K562 (cell line): ENCODE data around the gene PLA2G3. TPM values are rescaled to one million over a fixed set of nuclear protein-coding genes. Genes with fewer than 3 reads are reported as not detected.

Experiments
- ATAC-seq: fragments of 200-7000 bp; cut with Tn5 transposase; 3 replicates; pipeline ENCODE4 v1.9.1; 2020; ENCODE audit warnings: moderate library complexity
- BruUV-seq: library from RNA; stranded (reverse); fragments of 400-500 nt; replicated peaks from 2 replicates; lab custom pipeline; 2021; lab: Mats Ljungman, UMichigan
- CTCF ChIA-PET: fragments of 300-600 bp; formaldehyde crosslinking; extraction: SDS; loops from one replicate; lab custom pipeline; 2021; ENCODE audit warnings: low intra/inter-chr PET ratio; lab: Yijun Ruan, JAX
- POLR2A ChIA-PET: fragments of 300-600, 350-650 bp; sonication (Branson Sonifier 250); formaldehyde crosslinking; extraction: SDS; loops from one replicate; lab custom pipeline; 2021; ENCODE audit warnings: antibody characterized with exemption, inconsistent platforms; lab: Yijun Ruan, JAX
- DNase-seq, 4 experiments: peaks; one replicate each; pipeline versions ENCODE4 v3.0.0 to v3.0.0-alpha.2; 2011 to 2018; ENCODE audit warnings: low spot score in 3 of 4, mixed read lengths in 3 of 4; ENCODE audit errors: extremely low read depth in 1 of 4
- FAIRE-seq: peaks from 2 replicates; lab custom pipeline; 2011; peaks lifted over from hg19 to GRCh38; lab: Jason Lieb, UNC
- H2AFZ ChIP-seq: 2 replicates; pipeline ENCODE4 v1.6.0; 2011; ENCODE audit warnings: low read depth, low read length, control low read depth, inconsistent platforms
- H3K27ac ChIP-seq: fragments of 200-600 bp; 3 replicates; pipeline ENCODE4 v1.8.0; 2011; ENCODE audit warnings: low read depth, mild to moderate bottlenecking, control low read depth, inconsistent platforms, low read length, moderate library complexity, mixed read lengths; ENCODE audit errors: extremely low read depth
- H3K27me3 ChIP-seq, 2 experiments: fragments of 300-600 bp in 1 of 2; 2 replicates in 1 of 2; 3 replicates in 1 of 2; pipeline versions ENCODE4 v1.6.0 to v1.8.0; 2011; ENCODE audit warnings: inconsistent platforms in 2 of 2, low read length in 2 of 2, mild to moderate bottlenecking in 1 of 2, mixed read lengths in 1 of 2, moderate library complexity in 1 of 2; ENCODE audit not compliant: control insufficient read depth in 2 of 2, insufficient read depth in 2 of 2
- H3K36me3 ChIP-seq: fragments of 300-600 bp; 3 replicates; pipeline ENCODE4 v1.8.0; 2011; ENCODE audit warnings: mild to moderate bottlenecking, low read length, inconsistent platforms; ENCODE audit not compliant: control insufficient read depth, insufficient read depth
- H3K4me1 ChIP-seq, 2 experiments: fragments of 200-600 bp in 1 of 2; replicated peaks in 1 of 2; 2 replicates in 1 of 2; 3 replicates in 1 of 2; pipeline versions ENCODE4 v1.5.1 to v1.8.0; 2011; ENCODE audit warnings: inconsistent platforms in 2 of 2, low read length in 2 of 2, mild to moderate bottlenecking in 1 of 2, mixed read lengths in 1 of 2, moderate library complexity in 1 of 2; ENCODE audit not compliant: control insufficient read depth in 2 of 2, insufficient read depth in 2 of 2
- H3K4me2 ChIP-seq: 2 replicates; pipeline ENCODE4 v1.6.1; 2011; ENCODE audit warnings: low read length, control low read depth, inconsistent platforms, mixed read lengths; ENCODE audit not compliant: insufficient read depth
- H3K4me3 ChIP-seq: fragments of 200-600 bp; sonication (generic), shearing (Covaris generic); 2 replicates; pipeline ENCODE4 v1.5.1; 2016; ENCODE audit warnings: control low read depth, inconsistent platforms
- H3K79me2 ChIP-seq: fragments of 200-600 bp; 3 replicates; pipeline ENCODE4 v1.8.0; 2011; ENCODE audit warnings: low read length, inconsistent platforms; ENCODE audit not compliant: control insufficient read depth, insufficient read depth
- H3K9ac ChIP-seq, 2 experiments: 2 replicates each; pipeline versions ENCODE4 v1.6.0 to v1.6.1; 2011; ENCODE audit warnings: low read depth in 2 of 2, low read length in 2 of 2, control low read depth in 1 of 2, inconsistent platforms in 1 of 2, mild to moderate bottlenecking in 1 of 2, mixed read lengths in 1 of 2; ENCODE audit not compliant: insufficient read depth in 1 of 2
- H3K9me1 ChIP-seq: one replicate; pipeline ENCODE4 v1.6.0; 2011; ENCODE audit warnings: inconsistent platforms, mild to moderate bottlenecking, low read length, moderate library complexity; ENCODE audit not compliant: control insufficient read depth, insufficient read depth
- H3K9me3 ChIP-seq: replicated peaks from 2 replicates; pipeline ENCODE4 v1.5.1; 2011; ENCODE audit warnings: low read depth, low read length, inconsistent platforms; ENCODE audit not compliant: control insufficient read depth, insufficient read depth
- H4K20me1 ChIP-seq: replicated peaks from 2 replicates; pipeline ENCODE4 v1.6.1; 2011; ENCODE audit warnings: low read length, inconsistent platforms, mixed read lengths; ENCODE audit not compliant: control insufficient read depth, insufficient read depth
- BDP1 ChIP-seq: IDR thresholded peaks from 3 replicates; pipeline ENCODE4 v1.6.1; 2011; ENCODE audit not compliant: insufficient read length, insufficient read depth
- CBX5 ChIP-seq: IDR thresholded peaks from 2 replicates; pipeline ENCODE4 v1.6.1; 2014; ENCODE audit warnings: low read depth, borderline replicate concordance
- CHD1 ChIP-seq: fragments of 200-600 bp; sonication (generic); IDR thresholded peaks from one replicate; pipeline ENCODE4 v1.6.1; 2012; ENCODE audit warnings: mild to moderate bottlenecking, moderate library complexity, low read length, inconsistent platforms
- DACH1 ChIP-seq: fragments of 450-650 bp; IDR thresholded peaks from 2 replicates; pipeline ENCODE4 v1.6.1; 2018; ENCODE audit not compliant: partially characterized antibody
- EP300 ChIP-seq: IDR thresholded peaks from 2 replicates; pipeline ENCODE4 v1.6.1; 2012; ENCODE audit warnings: low read length, improper control_type of control experiment
- NEUROD1 ChIP-seq: fragments of 150-350 bp; IDR thresholded peaks from 2 replicates; pipeline ENCODE4 v1.6.1; 2014; ENCODE audit warnings: borderline replicate concordance, low read length, low read depth; ENCODE audit not compliant: partially characterized antibody
- RBM14 ChIP-seq: fragments of 200-400 bp; formaldehyde crosslinking; IDR thresholded peaks from 2 replicates; pipeline ENCODE4 v1.6.1; 2018; ENCODE audit warnings: low read depth, mild to moderate bottlenecking, low read length, moderate library complexity, borderline replicate concordance; ENCODE audit not compliant: insufficient read depth
- ZNF224 ChIP-seq: sonication (generic); formaldehyde crosslinking; IDR thresholded peaks from 2 replicates; pipeline ENCODE4 v1.8.0; 2022; ENCODE audit warnings: mild to moderate bottlenecking, missing genetic modification reagents
- WGBS: fragments of 100-300 bp; shearing (Covaris generic); methylation state at CpG from one replicate; pipeline ENCODE4 v1.1.6; 2016; ENCODE audit warnings: low coverage, mixed read lengths; ENCODE audit not compliant: insufficient coverage; ENCODE audit errors: missing lambda C conversion rate; 5-methylcytosine and 5-hydroxymethylcytosine counted together
- in situ Hi-C: fragments of 300-500 bp; cut with MboI; formaldehyde crosslinking; loops from 4 replicates; pipeline ENCODE4 v1.15.0; 2018; ENCODE audit warnings: inconsistent platforms, mixed read lengths
- intact Hi-C: fragments of 100-400 bp; cut with micrococcal nuclease; formaldehyde crosslinking; loops from 2 replicates; pipeline ENCODE4 v1.14.2; 2022
- polyA plus RNA-seq, 8 experiments: library from polyadenylated mRNA; depleted of rRNA in 4 of 8; stranded (reverse) in 5 of 8; unstranded in 3 of 8; fragments of >200 nt; fragmentation: Nextera tagmentation in 2 of 8; fragmentation: Illumina TruSeq in 1 of 8; extraction: Ambion mirVana in 2 of 8; extraction: Trizol in 1 of 8; gene quantifications; 2 replicates each; pipeline versions ENCODE4 v1.2.1 to v1.2.3, GENCODE V29; 2011 to 2014; ENCODE audit warnings: inconsistent platforms in 1 of 8, missing spikeins in 1 of 8
- total RNA-seq, 7 experiments: library from RNA; depleted of rRNA in 6 of 7; stranded (reverse); fragments of >200 nt in 6 of 7; fragmentation: Illumina TruSeq in 2 of 7; extraction: Trizol in 2 of 7; gene quantifications; 2 replicates each; pipeline versions ENCODE4 v1.2.1 to v1.2.3, GENCODE V29; 2011 to 2021; ENCODE audit warnings: low replicate concordance in 1 of 7
- TF ChIP-seq, protein P1 (sequence below): fragments of 250-450 bp; sonication (Bioruptor Pico); IDR thresholded peaks from 2 replicates; pipeline ENCODE4 v1.8.0; 2022; ENCODE audit warnings: inconsistent platforms
- TF ChIP-seq, protein P2 (sequence below): fragments of 250-450 bp; sonication (Bioruptor Pico); IDR thresholded peaks from 2 replicates; pipeline ENCODE4 v1.9.0; 2021; ENCODE audit warnings: mild to moderate bottlenecking

The PLA2G3 gene
- total and polyA plus RNA-seq, 9 of the 15 experiments (the other 6 are each of a cell fraction or from before 2014, with no cell fraction given) = 0.18 to 1.4 (median 0.64) TPM

DNA sequence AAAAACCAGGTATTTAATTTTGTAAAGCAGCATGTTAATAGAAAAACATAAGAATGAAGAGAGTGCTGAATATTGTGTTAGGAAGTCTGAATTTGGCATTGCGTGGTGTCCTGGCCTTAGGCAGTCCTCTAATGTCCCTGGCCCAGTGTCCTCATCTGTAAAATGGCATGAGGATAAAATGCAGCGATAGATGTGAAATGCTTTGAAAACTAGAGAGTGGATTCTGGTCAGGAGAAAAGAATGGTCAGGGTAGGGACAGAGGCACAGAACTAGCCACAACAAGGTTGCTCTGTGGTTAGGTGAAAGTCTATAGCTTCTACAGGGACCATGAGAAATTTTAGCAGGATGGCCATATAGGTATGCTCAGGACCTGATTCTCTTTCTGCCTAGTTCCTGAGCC is 38.6 kb upstream of the PLA2G3 start:
- intact Hi-C loops (no loop called here), in situ Hi-C loops (no loop called here)
- Histone ChIP-seq H4K20me1 (no peaks in the 10 kb centered on the region), H3K79me2 (no peaks in the 10 kb centered on the region), H3K27me3 (no peaks in the 10 kb centered on the region), H3K4me3 (no peak overlapping the region), H3K27ac (no peak overlapping the region), H3K4me1 (no peaks in the 10 kb centered on the region; a peak in 3 of 5 replicates), H3K9ac (no peak overlapping the region), H3K9me3 (no peaks in the 10 kb centered on the region), H3K9me1 (no peaks in the 10 kb centered on the region), H2AFZ (no peak overlapping the region), H3K36me3 (0 out of 3 replicates have a peak, but pooled peaks cover 2% of the 10 kb centered on the region), H3K4me2 (no peak overlapping the region)
- 94% methylated on average over 2 of the region's 2 CpGs for WGBS
- ChIA-PET CTCF (no interaction called here), POLR2A (no interaction called here)
- no TSS peak for BruUV-seq
- no peak for DNase-seq
- FAIRE-seq = no peak
- no peak for TF ChIP-seq NEUROD1
- ATAC-seq = no peak

DNA sequence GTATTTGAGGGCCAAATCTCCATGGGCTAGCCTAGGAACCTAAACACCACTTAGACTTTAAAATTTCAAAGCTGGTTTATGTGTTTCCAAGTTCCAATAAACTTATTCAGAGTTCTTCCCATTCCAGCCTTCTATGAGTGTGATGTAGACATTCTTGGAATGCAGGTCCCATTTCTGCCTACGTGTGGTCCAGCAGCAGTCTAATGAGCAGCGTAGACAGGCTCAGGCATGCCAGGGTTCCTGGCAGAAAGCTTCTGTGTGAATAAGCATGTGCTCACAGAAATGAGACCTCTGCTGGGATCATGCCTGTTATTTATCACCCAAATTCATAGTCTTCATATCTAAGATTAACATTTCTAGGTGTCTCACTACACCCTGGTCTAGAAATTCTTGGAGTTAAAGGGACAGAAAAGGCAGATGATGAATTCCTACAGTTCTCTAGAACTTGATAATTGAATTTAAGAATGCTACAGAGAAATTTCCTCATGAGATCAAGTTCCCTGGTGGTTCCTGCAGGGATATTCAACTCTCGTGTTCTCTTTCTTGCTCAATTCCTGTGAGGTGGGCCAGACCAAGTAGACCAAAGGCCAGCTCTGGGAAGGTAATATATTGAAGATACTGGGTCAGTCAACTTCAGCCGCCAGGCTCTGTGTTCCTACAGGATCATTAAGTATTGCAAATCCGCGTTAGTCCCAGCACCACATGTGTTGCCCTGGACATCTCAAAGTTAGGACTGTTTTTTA is 37.3 kb upstream of the PLA2G3 start:
- Histone ChIP-seq H3K4me1 (no peaks in the 10 kb centered on the region; a peak in 1 of 5 replicates), H3K9me3 (no peaks in the 10 kb centered on the region), H3K4me3 (no peak overlapping the region), H2AFZ (no peak overlapping the region), H3K79me2 (no peaks in the 10 kb centered on the region), H3K27ac (no peak overlapping the region), H3K27me3 (no peaks in the 10 kb centered on the region), H4K20me1 (no peaks in the 10 kb centered on the region), H3K9ac (no peak overlapping the region), H3K9me1 (no peaks in the 10 kb centered on the region)
- CTCF ChIA-PET = no interaction called here
- POLR2A ChIA-PET = no interaction called here
- 74% methylated on average over 5 of the region's 6 CpGs for WGBS
- no TSS peak for BruUV-seq
- no peak for DNase-seq
- FAIRE-seq = no peak
- intact Hi-C loops = no loop called here
- TF ChIP-seq, protein P1, sequence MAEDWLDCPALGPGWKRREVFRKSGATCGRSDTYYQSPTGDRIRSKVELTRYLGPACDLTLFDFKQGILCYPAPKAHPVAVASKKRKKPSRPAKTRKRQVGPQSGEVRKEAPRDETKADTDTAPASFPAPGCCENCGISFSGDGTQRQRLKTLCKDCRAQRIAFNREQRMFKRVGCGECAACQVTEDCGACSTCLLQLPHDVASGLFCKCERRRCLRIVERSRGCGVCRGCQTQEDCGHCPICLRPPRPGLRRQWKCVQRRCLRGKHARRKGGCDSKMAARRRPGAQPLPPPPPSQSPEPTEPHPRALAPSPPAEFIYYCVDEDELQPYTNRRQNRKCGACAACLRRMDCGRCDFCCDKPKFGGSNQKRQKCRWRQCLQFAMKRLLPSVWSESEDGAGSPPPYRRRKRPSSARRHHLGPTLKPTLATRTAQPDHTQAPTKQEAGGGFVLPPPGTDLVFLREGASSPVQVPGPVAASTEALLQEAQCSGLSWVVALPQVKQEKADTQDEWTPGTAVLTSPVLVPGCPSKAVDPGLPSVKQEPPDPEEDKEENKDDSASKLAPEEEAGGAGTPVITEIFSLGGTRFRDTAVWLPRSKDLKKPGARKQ = no peak
- TF ChIP-seq DACH1 (no peak), CHD1 (no peak), BDP1 (no peak), CBX5 (no peak), ZNF224 (no peak), RBM14 (no peak), EP300 (no peak)
- TF ChIP-seq, protein P2, sequence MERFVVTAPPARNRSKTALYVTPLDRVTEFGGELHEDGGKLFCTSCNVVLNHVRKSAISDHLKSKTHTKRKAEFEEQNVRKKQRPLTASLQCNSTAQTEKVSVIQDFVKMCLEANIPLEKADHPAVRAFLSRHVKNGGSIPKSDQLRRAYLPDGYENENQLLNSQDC (CRISPR knock-in tag) = no peak
- TF ChIP-seq, all 486 proteins: peak for 0
- in situ Hi-C loops = no loop called here
- Histone ChIP-seq H3K36me3 (0 out of 3 replicates have a peak, but pooled peaks cover 2% of the 10 kb centered on the region), H3K4me2 (no peak overlapping the region)
- ATAC-seq = no peak
